ENCODE results near the gene MGLL.

The MGLL gene

DNA sequence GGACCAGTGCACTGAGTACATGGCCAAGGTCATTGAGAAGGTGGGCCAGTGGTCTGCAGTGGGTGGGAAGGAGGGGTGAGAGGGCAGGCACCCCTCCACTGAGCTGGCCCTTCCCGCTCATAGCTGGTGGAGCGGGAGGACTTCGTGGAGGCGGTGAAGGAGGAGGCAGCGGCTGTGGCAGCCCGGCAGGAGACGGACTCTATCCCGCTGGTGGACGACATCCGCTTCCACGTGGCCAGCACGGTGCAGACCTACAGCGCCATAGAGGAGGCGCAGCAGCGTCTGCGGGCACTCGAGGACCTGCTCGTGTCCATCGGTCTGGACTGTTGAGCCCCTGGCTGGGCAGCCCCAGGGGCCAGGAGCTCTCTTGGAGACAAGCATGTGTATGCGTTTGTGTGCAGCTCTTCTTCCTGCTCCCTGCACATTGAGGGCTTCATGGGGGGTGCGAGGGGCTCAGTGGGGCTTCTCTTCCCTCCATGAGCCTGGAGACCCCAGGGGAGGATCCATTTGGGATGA is 142.1 kb downstream of the MGLL start:
- Histone ChIP-seq H2AFZ (ENCODE audit: low read length) (no peak overlapping the region), H3K9me2 (ENCODE audit: low read depth, low read length) (no peaks in the 10 kb centered on the region), H3K79me2 (ENCODE audit: insufficient read depth, low read length) (no peaks in the 10 kb centered on the region), H3K9ac (ENCODE audit: low read length) (no peak overlapping the region), H3K4me3 (ENCODE audit: low read depth, low read length, poor library complexity, severe bottlenecking) (no peak overlapping the region), H3F3A (ENCODE audit: insufficient read depth, low read length) (no peaks in the 10 kb centered on the region), H3K27ac (ENCODE audit: low read depth, low read length, poor library complexity, severe bottlenecking) (no peak overlapping the region), H3K27me3 (ENCODE audit: insufficient read depth, low read length) (no peaks in the 10 kb centered on the region; the same call in 1 of the 2 replicates), H3K4me2 (ENCODE audit: low read length) (no peak overlapping the region), H3K4me1 (ENCODE audit: insufficient read depth, low read length, severe bottlenecking) (no peaks in the 10 kb centered on the region), H3K36me3 (ENCODE audit: insufficient read depth, low read length) (no peaks in the 10 kb centered on the region), H3K9me3 (ENCODE audit: low read length) (no peaks in the 10 kb centered on the region), H4K20me1 (ENCODE audit: insufficient read depth, low read length) (no peaks in the 10 kb centered on the region)
- no peak for TF ChIP-seq EZH2 (IDR thresholded peaks at IDR 0.05; ENCODE audit: borderline replicate concordance, low read length)
- TF ChIP-seq, protein P1, sequence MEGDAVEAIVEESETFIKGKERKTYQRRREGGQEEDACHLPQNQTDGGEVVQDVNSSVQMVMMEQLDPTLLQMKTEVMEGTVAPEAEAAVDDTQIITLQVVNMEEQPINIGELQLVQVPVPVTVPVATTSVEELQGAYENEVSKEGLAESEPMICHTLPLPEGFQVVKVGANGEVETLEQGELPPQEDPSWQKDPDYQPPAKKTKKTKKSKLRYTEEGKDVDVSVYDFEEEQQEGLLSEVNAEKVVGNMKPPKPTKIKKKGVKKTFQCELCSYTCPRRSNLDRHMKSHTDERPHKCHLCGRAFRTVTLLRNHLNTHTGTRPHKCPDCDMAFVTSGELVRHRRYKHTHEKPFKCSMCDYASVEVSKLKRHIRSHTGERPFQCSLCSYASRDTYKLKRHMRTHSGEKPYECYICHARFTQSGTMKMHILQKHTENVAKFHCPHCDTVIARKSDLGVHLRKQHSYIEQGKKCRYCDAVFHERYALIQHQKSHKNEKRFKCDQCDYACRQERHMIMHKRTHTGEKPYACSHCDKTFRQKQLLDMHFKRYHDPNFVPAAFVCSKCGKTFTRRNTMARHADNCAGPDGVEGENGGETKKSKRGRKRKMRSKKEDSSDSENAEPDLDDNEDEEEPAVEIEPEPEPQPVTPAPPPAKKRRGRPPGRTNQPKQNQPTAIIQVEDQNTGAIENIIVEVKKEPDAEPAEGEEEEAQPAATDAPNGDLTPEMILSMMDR (IDR thresholded peaks at IDR 0.05; ENCODE audit: low read length): no peak

DNA sequence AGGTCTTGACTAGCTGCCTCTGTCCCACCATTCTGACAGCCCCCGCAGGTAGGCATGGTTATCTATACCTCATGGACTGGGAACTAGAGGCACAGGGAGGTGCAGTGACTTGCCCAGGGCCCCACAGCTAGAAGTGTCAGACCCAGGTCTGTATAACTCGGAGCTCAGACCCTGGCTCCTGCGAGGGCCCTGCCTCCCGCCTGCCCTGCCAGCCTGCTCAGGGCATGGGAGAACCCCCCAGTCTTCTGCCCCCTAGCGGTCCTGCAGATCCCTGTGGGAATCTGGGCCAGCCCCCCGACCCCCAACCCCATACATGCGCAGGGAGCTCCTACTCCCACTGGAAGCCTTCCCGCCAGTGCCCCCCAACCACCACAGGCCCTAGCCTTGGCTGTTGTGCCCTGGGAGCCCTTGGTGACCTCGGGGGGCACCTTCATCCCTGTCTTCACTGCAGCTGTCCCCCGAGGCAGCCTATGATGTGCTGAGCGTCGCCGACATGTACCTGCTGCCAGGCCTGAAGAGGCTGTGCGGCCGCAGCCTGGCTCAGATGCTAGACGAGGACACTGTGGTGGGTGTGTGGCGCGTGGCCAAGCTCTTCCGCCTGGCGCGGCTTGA is 142.7 kb downstream of the MGLL start:
- Histone ChIP-seq H3K79me2 (ENCODE audit: insufficient read depth, low read length) (no peaks in the 10 kb centered on the region), H3K9me3 (ENCODE audit: low read length) (no peaks in the 10 kb centered on the region), H3K27me3 (ENCODE audit: insufficient read depth, low read length) (no peaks in the 10 kb centered on the region; the same call in 1 of the 2 replicates), H3K27ac (ENCODE audit: low read depth, low read length, poor library complexity, severe bottlenecking) (no peak overlapping the region), H3F3A (ENCODE audit: insufficient read depth, low read length) (no peaks in the 10 kb centered on the region), H3K4me2 (ENCODE audit: low read length) (no peak overlapping the region), H3K4me1 (ENCODE audit: insufficient read depth, low read length, severe bottlenecking) (no peaks in the 10 kb centered on the region), H2AFZ (ENCODE audit: low read length) (no peak overlapping the region), H3K36me3 (ENCODE audit: insufficient read depth, low read length) (no peaks in the 10 kb centered on the region), H3K9ac (ENCODE audit: low read length) (no peak overlapping the region), H3K9me2 (ENCODE audit: low read depth, low read length) (no peaks in the 10 kb centered on the region), H4K20me1 (ENCODE audit: insufficient read depth, low read length) (no peaks in the 10 kb centered on the region), H3K4me3 (ENCODE audit: low read depth, low read length, poor library complexity, severe bottlenecking) (no peak overlapping the region)
- TF ChIP-seq, protein P1 (IDR thresholded peaks at IDR 0.05; ENCODE audit: low read length): peak; percentile 48
- TF ChIP-seq EZH2 (IDR thresholded peaks at IDR 0.05; ENCODE audit: borderline replicate concordance, low read length): no peak

DNA sequence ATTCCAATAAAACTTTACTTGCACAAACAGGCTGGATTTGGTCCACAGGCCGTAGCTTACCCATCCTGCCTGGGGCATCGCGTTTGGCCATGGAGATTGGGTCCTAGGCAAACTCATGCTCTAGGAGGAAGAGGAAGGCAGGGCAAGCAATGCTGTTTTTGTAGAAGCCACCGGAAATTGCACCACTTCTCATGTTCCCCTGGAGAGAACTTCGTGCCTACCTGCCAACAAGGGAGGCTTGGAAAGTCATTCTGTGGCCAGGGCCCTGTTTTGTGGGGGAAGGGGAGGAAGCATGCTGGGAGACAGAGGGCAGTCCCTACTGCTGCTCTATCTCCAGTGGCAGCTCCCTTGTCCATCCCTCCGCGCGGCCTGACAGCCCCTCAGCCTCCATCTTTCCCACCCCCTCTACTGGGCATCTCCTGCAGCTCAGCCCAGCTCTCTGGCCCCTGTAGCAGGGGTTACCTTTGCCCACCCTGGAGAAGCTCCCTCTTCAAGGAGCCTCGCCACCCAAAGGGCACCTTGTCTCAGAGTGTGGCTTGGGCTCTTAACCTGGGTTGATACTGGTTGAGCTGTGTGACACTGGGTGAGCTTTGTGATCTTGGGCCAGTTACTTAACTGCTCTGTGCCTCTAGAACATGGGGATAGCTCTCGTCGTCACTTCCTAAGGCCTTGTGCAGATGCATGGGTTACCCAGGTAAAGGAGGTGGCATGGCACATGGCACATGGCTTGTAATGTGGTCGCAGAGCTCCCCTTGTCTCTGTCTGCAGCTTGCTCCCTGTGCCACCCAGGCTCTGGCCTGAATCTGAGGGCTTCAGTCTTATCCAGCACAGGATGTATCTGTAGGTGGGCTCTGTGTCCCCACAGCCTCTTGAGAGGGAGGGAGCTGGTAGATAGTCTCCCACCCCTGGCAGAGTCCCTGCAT is 143.4 kb downstream of the MGLL start:
- no peak for TF ChIP-seq EZH2 (IDR thresholded peaks at IDR 0.05; ENCODE audit: borderline replicate concordance, low read length)
- TF ChIP-seq, protein P1 (IDR thresholded peaks at IDR 0.05; ENCODE audit: low read length): no peak
- H3K9ac ChIP-seq (ENCODE audit: low read length): no peak overlapping the region
- H3K27me3 ChIP-seq (ENCODE audit: insufficient read depth, low read length): no peaks in the 10 kb centered on the region; the same call in 1 of the 2 replicates
- H3K79me2 ChIP-seq (ENCODE audit: insufficient read depth, low read length): no peaks in the 10 kb centered on the region
- no peaks in the 10 kb centered on the region for H4K20me1 ChIP-seq (ENCODE audit: insufficient read depth, low read length)
- H3K36me3 ChIP-seq (ENCODE audit: insufficient read depth, low read length): no peaks in the 10 kb centered on the region
- peaks cover under 1% of the 10 kb centered on the region for H3K4me1 ChIP-seq (ENCODE audit: insufficient read depth, low read length, severe bottlenecking)
- no peaks in the 10 kb centered on the region for H3K9me2 ChIP-seq (ENCODE audit: low read depth, low read length)
- no peaks in the 10 kb centered on the region for H3F3A ChIP-seq (ENCODE audit: insufficient read depth, low read length)
- H3K4me2 ChIP-seq (ENCODE audit: low read length): no peak overlapping the region
- no peak overlapping the region for H3K4me3 ChIP-seq (ENCODE audit: low read depth, low read length, poor library complexity, severe bottlenecking)
- H3K9me3 ChIP-seq (ENCODE audit: low read length): no peaks in the 10 kb centered on the region
- no peak overlapping the region for H3K27ac ChIP-seq (ENCODE audit: low read depth, low read length, poor library complexity, severe bottlenecking)
- H2AFZ ChIP-seq (ENCODE audit: low read length): no peak overlapping the region

All from OCI-LY1 (cell line).